B cell (primary cell): ENCODE data around the gene STRBP.

Experiments
- EZH2 ChIP-seq: IDR thresholded peaks from 2 replicates; pipeline ENCODE4 v1.6.1; 2012; ENCODE audit warnings: borderline replicate concordance, low read depth, mild to moderate bottlenecking, moderate library complexity, low read length; ENCODE audit not compliant: insufficient read depth, poor library complexity, severe bottlenecking
- TF ChIP-seq, protein P1 (sequence below): fragments of 200-600 bp; IDR thresholded peaks from one replicate; pipeline ENCODE4 v1.8.0; 2022; ENCODE audit warnings: antibody characterized with exemption, mild to moderate bottlenecking

DNA sequence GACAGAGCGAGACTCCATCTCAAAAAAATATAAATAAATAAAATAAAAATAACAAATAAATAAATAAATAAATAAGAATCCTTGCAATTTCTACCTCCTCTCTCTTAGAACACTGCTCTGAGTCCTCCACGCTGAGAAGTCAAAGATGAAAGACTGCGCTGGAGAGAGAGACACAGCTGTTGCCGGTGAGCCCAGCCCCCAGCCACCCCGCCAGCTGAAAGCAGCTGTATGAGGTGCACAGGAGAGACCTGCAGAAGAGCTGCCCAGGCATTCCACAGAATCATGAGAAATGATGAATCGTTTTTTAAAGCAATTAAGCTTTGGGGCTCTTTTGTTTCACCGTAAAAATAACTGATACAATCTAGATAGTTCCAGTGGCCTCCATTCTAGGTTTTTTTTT lies 16.3 kb upstream of the STRBP start:
- TF ChIP-seq, protein P1, sequence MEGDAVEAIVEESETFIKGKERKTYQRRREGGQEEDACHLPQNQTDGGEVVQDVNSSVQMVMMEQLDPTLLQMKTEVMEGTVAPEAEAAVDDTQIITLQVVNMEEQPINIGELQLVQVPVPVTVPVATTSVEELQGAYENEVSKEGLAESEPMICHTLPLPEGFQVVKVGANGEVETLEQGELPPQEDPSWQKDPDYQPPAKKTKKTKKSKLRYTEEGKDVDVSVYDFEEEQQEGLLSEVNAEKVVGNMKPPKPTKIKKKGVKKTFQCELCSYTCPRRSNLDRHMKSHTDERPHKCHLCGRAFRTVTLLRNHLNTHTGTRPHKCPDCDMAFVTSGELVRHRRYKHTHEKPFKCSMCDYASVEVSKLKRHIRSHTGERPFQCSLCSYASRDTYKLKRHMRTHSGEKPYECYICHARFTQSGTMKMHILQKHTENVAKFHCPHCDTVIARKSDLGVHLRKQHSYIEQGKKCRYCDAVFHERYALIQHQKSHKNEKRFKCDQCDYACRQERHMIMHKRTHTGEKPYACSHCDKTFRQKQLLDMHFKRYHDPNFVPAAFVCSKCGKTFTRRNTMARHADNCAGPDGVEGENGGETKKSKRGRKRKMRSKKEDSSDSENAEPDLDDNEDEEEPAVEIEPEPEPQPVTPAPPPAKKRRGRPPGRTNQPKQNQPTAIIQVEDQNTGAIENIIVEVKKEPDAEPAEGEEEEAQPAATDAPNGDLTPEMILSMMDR, result no peak
- no peak for TF ChIP-seq EZH2
